ENCODE measurements around the gene MFN2.

The MFN2 gene

GRCh38 chr1:11978301-11978700 is 1.9 kb upstream of the MFN2 start:
- ChIA-PET CTCF (interaction anchor here (1.0 kb wide), 1 partner anchor 11 kb away, joined by 3 read pairs; no protein-coding TSS in a partner anchor), POLR2A (interaction anchor here (0.7 to 5.0 kb wide), 2 partner anchors 68 to 91 kb away, joined by 4 to 57 read pairs; no protein-coding TSS in a partner anchor)
- DNase-seq (ENCODE audit: extremely low spot score), result no peak
- TF ChIP-seq BHLHE40 (IDR thresholded peaks at IDR 0.05; ENCODE audit: borderline replicate concordance) (no peak), LEF1 (IDR thresholded peaks at IDR 0.05; ENCODE audit: borderline replicate concordance) (no peak), NFRKB (IDR thresholded peaks at IDR 0.05) (no peak), L3MBTL2 (conservative IDR thresholded peaks at IDR 0.05) (no peak), SP1 (IDR thresholded peaks at IDR 0.05) (no peak), HDGF (IDR thresholded peaks at IDR 0.05; ENCODE audit: borderline replicate concordance) (no peak), TARDBP (IDR thresholded peaks at IDR 0.05) (no peak), ARNT (IDR thresholded peaks at IDR 0.05) (no peak)

GRCh38 chr1:11979028-11979850 is 1.0 kb upstream of the MFN2 start:
- DNase-seq (ENCODE audit: extremely low spot score), result no peak
- ChIA-PET POLR2A (interaction anchor here (0.7 to 5.0 kb wide), 14 partner anchors 11 to 207 kb away, joined by 3 to 57 read pairs (median 5); partner anchors contain the start of genes MIIP and PLOD1), CTCF (no interaction called here)
- TF ChIP-seq FOXA1 (IDR thresholded peaks at IDR 0.05), result no peak
- no peak for TF ChIP-seq HDGF (IDR thresholded peaks at IDR 0.05; ENCODE audit: borderline replicate concordance)

- CTCF ChIA-PET, result no interaction called here
- POLR2A ChIA-PET, result interaction anchor here (1.1 to 5.0 kb wide), 7 partner anchors 10 to 71 kb away, joined by 4 to 57 read pairs (median 6); partner anchors contain the start of gene MIIP
- no peak for TF ChIP-seq L3MBTL2 (conservative IDR thresholded peaks at IDR 0.05)
- no peak for TF ChIP-seq BHLHE40 (IDR thresholded peaks at IDR 0.05; ENCODE audit: borderline replicate concordance)
- TF ChIP-seq ELF4 (IDR thresholded peaks at IDR 0.05), result no peak
- no peak for TF ChIP-seq FOXA1 (IDR thresholded peaks at IDR 0.05)
- TF ChIP-seq ZNF384 (IDR thresholded peaks at IDR 0.05), result no peak
- no peak for TF ChIP-seq SP1 (IDR thresholded peaks at IDR 0.05)
- TF ChIP-seq PKNOX1 (IDR thresholded peaks at IDR 0.05), result no peak
- no peak for TF ChIP-seq NFRKB (IDR thresholded peaks at IDR 0.05)
- no peak for TF ChIP-seq LEF1 (IDR thresholded peaks at IDR 0.05; ENCODE audit: borderline replicate concordance)
- TF ChIP-seq TARDBP (IDR thresholded peaks at IDR 0.05), result no peak
- TF ChIP-seq FOXK2 (IDR thresholded peaks at IDR 0.05), result no peak
- TF ChIP-seq HDGF (IDR thresholded peaks at IDR 0.05; ENCODE audit: borderline replicate concordance), result no peak
- no peak for TF ChIP-seq SUZ12 (IDR thresholded peaks at IDR 0.05)
- TF ChIP-seq FOXM1 (IDR thresholded peaks at IDR 0.05; ENCODE audit: borderline replicate concordance), result no peak
- TF ChIP-seq ARNT (IDR thresholded peaks at IDR 0.05), result no peak
- no peak for TF ChIP-seq CTBP1 (IDR thresholded peaks at IDR 0.05; ENCODE audit: borderline replicate concordance)
- no peak for DNase-seq (ENCODE audit: extremely low spot score)
These were observed 380 bp downstream of the MFN2 start for GRCh38 chr1:11980676-11980972.

- TF ChIP-seq FOXK2 (IDR thresholded peaks at IDR 0.05), result no peak
- ChIA-PET CTCF (no interaction called here), POLR2A (interaction anchor here (1.0 to 5.0 kb wide), 8 partner anchors 9 to 72 kb away, joined by 3 to 57 read pairs (median 6); partner anchors contain the start of gene MIIP)
- DNase-seq (ENCODE audit: extremely low spot score), result no peak
These were observed 1.2 kb downstream of the MFN2 start for GRCh38 chr1:11981378-11982009.

- POLR2A ChIA-PET, result interaction anchor here (1.0 to 5.0 kb wide), 4 partner anchors 14 to 72 kb away, joined by 3 to 57 read pairs (median 6); partner anchors contain the start of gene MIIP
These were observed 1.8 kb downstream of the MFN2 start for GRCh38 chr1:11982010-11982392.

GRCh38 chr1:11984121-11984520 is 3.9 kb downstream of the MFN2 start:
- TF ChIP-seq FOXK2 (IDR thresholded peaks at IDR 0.05) (no peak), BHLHE40 (IDR thresholded peaks at IDR 0.05; ENCODE audit: borderline replicate concordance) (no peak), ELF4 (IDR thresholded peaks at IDR 0.05) (no peak), FOXM1 (IDR thresholded peaks at IDR 0.05; ENCODE audit: borderline replicate concordance) (no peak), PKNOX1 (IDR thresholded peaks at IDR 0.05) (no peak), HDGF (IDR thresholded peaks at IDR 0.05; ENCODE audit: borderline replicate concordance) (no peak), TARDBP (IDR thresholded peaks at IDR 0.05) (no peak), L3MBTL2 (conservative IDR thresholded peaks at IDR 0.05) (no peak), FOXA1 (IDR thresholded peaks at IDR 0.05) (no peak), ZNF384 (IDR thresholded peaks at IDR 0.05) (no peak), SUZ12 (IDR thresholded peaks at IDR 0.05) (no peak), SP1 (IDR thresholded peaks at IDR 0.05) (no peak), ARNT (IDR thresholded peaks at IDR 0.05) (no peak), NFRKB (IDR thresholded peaks at IDR 0.05) (no peak), LEF1 (IDR thresholded peaks at IDR 0.05; ENCODE audit: borderline replicate concordance) (no peak), CTBP1 (IDR thresholded peaks at IDR 0.05; ENCODE audit: borderline replicate concordance) (no peak)
- no peak for DNase-seq (ENCODE audit: extremely low spot score)
- ChIA-PET POLR2A (interaction anchor here (0.6 to 1.2 kb wide), 3 partner anchors 9 to 110 kb away, joined by 3 to 4 read pairs (median 3); no protein-coding TSS in a partner anchor), CTCF (no interaction called here)

More at GRCh38 chr1:11982010-11982392, 1.8 kb downstream of the MFN2 start:
- DNase-seq (ENCODE audit: extremely low spot score), result no peak
- CTCF ChIA-PET, result no interaction called here
- TF ChIP-seq FOXA1 (IDR thresholded peaks at IDR 0.05) (no peak), PKNOX1 (IDR thresholded peaks at IDR 0.05) (no peak), CTBP1 (IDR thresholded peaks at IDR 0.05; ENCODE audit: borderline replicate concordance) (no peak), ARNT (IDR thresholded peaks at IDR 0.05) (no peak), SUZ12 (IDR thresholded peaks at IDR 0.05) (no peak), HDGF (IDR thresholded peaks at IDR 0.05; ENCODE audit: borderline replicate concordance) (no peak), TARDBP (IDR thresholded peaks at IDR 0.05) (no peak), BHLHE40 (IDR thresholded peaks at IDR 0.05; ENCODE audit: borderline replicate concordance) (no peak), SP1 (IDR thresholded peaks at IDR 0.05) (no peak), FOXM1 (IDR thresholded peaks at IDR 0.05; ENCODE audit: borderline replicate concordance) (no peak), NFRKB (IDR thresholded peaks at IDR 0.05) (no peak), FOXK2 (IDR thresholded peaks at IDR 0.05) (no peak)
